ENCODE measurements around the gene ABCB8.
A peak's percentile ranks its signal among the peaks of the same experiment; 100 is the strongest.
"Not testable (repeated sequence)": the region's sequence is repeated elsewhere in the genome, so short reads cannot be mapped to it uniquely, and the experiment has no call there.

The ABCB8 gene

DNA sequence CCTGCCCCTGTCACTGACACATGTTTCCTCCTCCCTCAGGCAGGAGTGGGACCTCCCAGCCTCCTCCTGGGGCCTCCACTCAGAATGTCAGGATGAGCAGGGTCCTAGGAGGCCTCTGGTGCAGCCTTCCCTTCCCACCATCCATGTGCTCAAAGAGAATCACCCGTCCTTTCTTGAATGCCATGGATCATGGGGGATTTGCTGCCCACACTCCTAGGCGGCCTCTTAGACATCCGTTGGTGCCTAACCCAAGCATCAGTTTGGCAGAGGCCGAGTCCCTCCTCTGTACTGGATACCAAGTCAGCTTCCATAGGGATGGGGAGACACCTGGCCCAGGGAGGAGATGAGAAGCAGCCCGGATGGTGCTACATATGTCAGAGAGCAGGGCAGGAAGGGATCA is 30.4 kb upstream of the ABCB8 start:
- DNase-seq (ENCODE audit: low read depth in 1 of 2, low spot score in 1 of 2): no peak

DNA sequence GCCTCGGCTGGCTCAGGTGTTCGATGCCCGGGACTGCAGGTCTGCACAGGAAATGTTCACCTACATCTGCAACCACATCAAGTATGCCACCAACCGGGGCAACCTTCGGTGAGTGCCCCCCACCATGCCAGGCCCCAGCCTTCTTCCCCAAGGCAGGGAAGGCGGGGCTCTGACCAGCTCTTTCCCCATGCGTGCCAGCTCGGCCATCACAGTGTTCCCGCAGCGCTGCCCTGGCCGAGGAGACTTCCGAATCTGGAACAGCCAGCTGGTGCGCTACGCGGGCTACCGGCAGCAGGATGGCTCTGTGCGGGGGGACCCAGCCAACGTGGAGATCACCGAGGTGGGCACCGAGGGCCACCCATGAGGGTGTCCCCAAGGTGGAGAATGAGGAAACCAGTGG is 29.9 kb upstream of the ABCB8 start:
- DNase-seq (ENCODE audit: low read depth in 1 of 2, low spot score in 1 of 2): no peak

DNA sequence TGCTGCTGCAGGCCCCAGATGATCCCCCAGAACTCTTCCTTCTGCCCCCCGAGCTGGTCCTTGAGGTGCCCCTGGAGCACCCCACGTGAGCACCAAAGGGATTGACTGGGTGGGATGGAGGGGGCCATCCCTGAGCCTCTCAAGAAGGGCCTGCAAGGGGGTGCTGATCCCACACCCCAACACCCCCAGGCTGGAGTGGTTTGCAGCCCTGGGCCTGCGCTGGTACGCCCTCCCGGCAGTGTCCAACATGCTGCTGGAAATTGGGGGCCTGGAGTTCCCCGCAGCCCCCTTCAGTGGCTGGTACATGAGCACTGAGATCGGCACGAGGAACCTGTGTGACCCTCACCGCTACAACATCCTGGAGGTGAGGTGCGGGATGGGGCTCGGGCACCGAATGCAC is 29.2 kb upstream of the ABCB8 start:
- no peak for DNase-seq (ENCODE audit: low read depth in 1 of 2, low spot score in 1 of 2)

DNA sequence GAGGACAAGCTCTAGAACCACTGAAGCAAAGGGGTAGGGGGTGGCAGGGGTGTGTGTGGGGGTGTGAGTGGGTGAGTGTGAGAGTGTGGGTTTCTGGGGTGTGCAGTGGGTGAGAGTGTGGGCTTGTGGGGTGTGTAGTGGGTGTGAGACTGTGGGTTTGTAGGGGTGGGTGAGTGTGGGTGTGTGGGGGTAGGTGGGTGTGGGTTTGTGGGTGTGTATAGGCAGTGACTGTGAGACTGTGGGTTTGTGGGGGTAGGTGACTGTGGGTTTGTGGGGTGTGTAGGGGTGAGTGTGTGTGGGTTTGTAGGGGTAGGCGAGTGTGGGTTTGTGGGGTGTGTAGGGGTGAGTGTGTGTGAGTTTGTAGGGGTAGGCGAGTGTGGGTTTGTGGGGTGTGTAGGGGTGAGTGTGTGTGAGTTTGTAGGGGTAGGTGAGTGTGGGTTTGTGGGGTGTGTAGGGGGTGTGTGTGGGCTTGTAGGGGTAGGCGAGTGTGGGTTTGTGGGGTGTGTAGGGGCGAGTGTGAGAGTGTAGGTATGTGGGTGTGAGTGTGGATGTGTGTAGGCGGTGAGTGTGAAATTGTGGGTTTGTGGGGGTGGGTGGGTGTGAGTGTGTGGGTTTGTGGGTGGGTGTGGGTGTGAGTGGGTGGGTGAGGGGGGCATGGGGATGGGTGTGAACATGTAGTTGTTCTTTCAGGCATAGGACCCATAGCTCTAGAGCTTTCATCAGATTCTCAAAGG is 28.6 kb upstream of the ABCB8 start:
- no peak for DNase-seq (ENCODE audit: low read depth in 1 of 2, low spot score in 1 of 2)

DNA sequence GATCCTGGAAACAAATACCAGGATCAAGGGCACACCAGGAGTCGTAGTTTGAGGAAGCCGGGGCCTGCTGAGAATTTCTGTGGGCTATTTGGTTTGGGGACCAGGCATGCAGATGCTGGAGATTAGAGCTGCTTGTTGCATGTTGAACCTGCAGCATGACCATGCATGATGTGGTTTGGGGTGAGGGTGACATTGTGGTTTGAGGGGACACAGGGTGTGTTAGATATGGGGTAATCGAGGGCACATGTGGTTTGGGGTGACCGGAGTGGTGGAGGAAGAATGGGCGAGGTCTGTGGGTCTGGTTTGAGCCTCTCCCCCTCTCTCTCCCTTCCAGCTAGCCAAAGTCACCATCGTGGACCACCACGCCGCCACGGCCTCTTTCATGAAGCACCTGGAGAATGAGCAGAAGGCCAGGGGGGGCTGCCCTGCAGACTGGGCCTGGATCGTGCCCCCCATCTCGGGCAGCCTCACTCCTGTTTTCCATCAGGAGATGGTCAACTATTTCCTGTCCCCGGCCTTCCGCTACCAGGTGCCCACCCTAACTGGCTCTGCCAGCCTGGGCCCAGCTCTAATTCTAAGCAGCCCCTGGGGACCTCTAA is 27.3 kb upstream of the ABCB8 start:
- no peak for DNase-seq (ENCODE audit: low read depth in 1 of 2, low spot score in 1 of 2)

DNA sequence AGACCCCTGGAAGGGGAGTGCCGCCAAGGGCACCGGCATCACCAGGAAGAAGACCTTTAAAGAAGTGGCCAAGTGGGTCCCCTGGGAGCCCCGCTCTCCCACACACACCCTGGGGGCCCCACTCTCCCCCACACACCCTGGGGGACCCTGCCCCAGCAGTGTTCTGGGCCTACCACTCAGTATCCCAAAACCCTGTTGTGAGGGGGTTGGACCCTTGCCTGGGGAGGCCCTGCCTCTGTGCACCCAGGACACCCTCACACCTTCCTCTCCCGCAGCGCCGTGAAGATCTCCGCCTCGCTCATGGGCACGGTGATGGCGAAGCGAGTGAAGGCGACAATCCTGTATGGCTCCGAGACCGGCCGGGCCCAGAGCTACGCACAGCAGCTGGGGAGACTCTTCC is 26.7 kb upstream of the ABCB8 start:
- DNase-seq (ENCODE audit: low read depth in 1 of 2, low spot score in 1 of 2): no peak

DNA sequence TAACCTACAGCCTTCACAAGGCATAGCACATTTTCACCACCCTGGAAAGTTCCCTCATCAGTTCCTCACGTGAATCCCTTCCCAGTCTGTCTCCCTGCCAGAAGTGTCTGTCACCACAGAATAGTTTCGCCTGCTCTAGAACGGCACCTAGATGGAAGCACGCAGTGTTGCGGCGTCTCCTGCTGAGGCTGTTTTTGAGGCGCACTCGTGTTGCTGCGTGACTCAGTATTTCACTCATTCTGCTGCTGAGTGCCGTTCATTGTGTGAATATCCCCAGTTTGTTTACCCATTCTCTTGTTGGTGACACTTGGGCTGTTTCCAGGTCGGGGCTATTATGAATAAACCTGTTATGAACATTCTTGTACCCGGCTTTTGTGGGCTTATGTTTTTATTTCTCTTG is 24.7 kb upstream of the ABCB8 start:
- no peak for DNase-seq (ENCODE audit: low read depth in 1 of 2, low spot score in 1 of 2)

DNA sequence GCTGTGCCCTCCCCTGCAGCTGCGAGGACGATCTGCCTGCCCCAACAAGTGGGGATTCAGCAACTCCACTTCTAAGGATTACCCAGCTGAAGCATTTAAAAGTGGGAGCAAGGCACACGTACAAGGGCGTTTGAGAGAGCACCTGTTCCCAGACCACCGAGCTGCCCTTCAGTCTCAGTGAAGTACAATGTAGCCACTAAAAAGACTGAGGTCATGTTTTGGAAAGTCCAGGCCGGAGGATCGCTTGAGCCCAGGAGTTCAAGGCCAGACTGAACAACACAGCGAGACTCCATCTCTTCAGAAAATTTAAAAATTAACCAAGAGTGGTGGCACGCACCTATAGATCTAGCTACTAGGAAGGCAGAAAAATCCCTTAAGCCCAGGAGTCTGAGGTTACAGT is 22.7 kb upstream of the ABCB8 start:
- DNase-seq (ENCODE audit: low read depth in 1 of 2, low spot score in 1 of 2): no peak

DNA sequence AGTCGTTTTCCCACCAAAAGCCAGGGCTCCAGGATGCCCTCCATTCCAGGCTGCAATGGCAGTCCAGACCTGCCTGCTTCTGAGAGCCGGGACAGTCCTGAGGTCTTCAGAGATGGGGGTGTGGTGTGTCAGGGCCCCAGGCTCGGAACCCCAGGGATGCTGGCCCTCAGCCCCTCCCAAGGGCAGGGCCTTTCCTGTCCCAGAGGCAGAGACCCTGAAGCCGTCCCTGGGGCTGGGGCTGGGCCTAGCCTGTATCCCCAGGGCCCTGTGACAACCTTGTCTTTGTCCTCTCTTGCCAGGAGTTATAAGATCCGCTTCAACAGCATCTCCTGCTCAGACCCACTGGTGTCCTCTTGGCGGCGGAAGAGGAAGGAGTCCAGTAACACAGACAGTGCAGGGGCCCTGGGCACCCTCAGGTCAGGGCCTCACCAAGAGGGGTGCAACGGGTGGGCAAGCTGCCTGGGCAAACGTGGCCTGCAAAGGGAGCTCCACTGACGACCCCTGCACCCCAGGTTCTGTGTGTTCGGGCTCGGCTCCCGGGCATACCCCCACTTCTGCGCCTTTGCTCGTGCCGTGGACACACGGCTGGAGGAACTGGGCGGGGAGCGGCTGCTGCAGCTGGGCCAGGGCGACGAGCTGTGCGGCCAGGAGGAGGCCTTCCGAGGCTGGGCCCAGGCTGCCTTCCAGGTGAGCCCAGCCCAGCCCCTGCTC is 21.5 kb upstream of the ABCB8 start:
- DNase-seq (ENCODE audit: low read depth in 1 of 2, low spot score in 1 of 2): no peak

DNA sequence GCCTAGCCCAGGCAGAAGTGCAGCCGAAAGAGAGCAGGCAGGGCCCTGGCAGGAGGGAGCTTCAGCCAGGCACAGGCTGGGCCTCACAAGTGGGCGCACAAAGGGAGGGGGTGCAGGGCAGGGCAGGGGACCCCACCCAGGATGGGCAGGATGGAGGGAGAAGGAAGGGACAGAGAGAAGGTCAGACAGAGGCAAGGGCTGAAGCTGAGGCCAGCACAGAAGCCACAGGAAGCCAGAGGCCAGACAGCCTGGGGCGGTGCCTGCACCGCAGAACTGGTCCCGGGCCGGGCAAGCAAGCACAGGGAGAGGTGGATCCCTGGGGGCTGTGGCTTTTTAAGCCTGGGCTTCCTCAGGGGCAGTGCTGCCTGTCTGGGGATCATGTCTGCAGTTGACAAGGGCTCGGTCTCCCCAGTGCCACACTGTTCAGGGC is 20.8 kb upstream of the ABCB8 start:
- DNase-seq (ENCODE audit: low read depth in 1 of 2, low spot score in 1 of 2): no peak

DNA sequence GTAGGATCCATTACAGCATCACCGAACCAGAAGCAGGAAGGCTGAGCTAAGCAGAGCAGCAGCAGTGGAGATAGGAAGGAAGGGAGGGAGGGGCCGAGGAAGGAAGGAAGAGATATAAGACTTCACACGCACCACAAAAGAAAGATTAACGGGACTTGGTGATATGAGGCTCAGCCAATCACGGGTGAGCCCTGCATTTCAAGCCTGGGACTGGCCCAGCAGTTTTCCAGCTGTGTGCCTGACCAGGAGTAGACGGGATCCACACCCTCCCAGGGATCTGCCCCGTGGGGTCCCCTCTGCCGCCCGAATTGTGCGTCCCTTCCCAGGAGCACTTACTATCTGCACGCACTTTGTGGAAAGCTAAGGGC is 20.1 kb upstream of the ABCB8 start:
- DNase-seq (ENCODE audit: low read depth in 1 of 2, low spot score in 1 of 2): no peak

DNA sequence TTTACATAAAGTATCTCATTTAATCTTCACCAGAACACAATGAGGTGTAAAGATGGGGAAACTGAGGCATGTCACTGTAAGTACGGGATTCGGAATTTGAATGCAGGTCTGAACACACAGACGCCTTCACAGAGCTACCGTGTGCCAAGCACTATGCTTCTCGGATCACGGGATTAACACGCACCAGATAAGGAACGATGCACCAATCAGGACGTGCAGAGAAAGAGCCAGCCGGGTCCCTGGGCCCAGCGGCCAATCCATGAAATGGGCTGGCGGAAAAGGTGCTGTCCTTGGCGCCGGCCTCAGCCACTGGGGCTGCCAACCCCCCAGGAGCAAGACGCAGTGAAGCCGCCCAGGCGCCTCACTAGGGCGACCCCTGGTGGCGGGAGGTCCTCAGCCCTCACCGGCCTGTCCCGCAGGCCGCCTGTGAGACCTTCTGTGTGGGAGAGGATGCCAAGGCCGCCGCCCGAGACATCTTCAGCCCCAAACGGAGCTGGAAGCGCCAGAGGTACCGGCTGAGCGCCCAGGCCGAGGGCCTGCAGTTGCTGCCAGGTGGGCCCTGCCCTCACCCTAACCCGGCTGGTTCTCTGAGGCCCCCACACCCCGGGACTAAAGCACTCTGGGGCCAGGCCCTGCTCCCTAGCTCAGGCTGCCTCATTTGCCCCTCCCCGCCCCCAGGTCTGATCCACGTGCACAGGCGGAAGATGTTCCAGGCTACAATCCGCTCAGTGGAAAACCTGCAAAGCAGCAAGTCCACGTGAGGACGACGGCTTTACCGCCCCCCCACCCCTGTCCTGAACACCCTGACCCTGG is 19.5 kb upstream of the ABCB8 start:
- peak; percentile 58 to 80 for DNase-seq (ENCODE audit: low read depth in 1 of 2, low spot score in 1 of 2)

DNA sequence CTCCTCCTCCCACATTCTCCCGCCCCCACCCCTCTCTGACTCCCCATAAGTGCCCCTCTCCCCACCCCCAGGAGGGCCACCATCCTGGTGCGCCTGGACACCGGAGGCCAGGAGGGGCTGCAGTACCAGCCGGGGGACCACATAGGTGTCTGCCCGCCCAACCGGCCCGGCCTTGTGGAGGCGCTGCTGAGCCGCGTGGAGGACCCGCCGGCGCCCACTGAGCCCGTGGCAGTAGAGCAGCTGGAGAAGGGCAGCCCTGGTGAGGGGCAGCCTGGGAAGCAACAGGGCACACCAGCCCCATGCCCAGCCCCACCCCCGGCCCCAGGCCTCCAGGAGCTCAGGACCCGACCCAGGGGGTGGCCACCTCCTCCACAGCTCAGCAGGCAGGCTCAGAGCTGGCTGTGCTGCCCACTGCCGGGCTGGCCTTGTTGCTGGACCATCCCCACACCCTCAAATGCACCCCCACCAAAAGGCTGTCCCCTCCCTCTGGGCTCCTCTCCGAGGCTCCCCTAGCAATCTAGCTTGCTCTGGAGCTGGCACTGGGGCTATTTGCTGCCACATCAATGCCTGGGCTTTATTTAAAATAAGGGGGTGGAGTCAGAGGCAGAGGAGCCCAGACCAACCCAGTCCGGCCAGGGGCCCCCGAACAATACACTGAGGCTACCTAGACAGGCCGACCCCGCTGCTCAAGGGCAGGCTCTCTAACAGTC is 18.8 kb upstream of the ABCB8 start:
- no peak for DNase-seq (ENCODE audit: low read depth in 1 of 2, low spot score in 1 of 2)

DNA sequence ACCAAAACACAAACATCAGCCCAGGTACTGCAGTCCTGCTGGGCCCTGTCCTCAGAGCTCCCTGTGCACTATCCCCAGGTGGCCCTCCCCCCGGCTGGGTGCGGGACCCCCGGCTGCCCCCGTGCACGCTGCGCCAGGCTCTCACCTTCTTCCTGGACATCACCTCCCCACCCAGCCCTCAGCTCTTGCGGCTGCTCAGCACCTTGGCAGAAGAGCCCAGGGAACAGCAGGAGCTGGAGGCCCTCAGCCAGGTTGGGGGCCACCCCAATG is 18.3 kb upstream of the ABCB8 start:
- no peak for DNase-seq (ENCODE audit: low read depth in 1 of 2, low spot score in 1 of 2)

DNA sequence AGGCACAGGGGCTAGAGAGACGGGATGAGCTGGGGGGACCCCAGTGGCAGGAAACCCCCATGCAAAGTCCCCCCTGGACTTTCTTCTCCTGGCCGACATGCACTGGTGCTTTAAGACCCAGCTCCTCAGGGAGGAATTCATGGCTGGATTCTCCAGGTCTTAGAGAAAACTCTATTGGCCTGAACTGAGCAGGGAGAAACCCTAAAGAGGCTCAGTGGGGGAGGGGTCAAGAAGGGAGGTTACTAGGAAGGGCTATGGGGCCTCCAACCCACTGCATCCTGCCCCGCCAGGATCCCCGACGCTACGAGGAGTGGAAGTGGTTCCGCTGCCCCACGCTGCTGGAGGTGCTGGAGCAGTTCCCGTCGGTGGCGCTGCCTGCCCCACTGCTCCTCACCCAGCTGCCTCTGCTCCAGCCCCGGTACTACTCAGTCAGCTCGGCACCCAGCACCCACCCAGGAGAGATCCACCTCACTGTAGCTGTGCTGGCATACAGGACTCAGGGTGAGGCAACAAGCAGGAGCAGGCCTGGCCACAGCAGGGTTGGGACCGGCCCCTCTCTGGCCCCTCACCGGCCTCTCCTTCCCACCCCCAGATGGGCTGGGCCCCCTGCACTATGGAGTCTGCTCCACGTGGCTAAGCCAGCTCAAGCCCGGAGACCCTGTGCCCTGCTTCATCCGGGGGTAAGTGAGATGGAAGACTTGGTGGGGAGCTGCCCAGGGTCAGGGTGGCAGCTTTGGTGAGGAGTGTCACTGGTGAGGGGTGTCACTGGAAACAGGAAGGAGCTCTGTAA is 17.7 kb upstream of the ABCB8 start:
- DNase-seq (ENCODE audit: low read depth in 1 of 2, low spot score in 1 of 2): no peak

DNA sequence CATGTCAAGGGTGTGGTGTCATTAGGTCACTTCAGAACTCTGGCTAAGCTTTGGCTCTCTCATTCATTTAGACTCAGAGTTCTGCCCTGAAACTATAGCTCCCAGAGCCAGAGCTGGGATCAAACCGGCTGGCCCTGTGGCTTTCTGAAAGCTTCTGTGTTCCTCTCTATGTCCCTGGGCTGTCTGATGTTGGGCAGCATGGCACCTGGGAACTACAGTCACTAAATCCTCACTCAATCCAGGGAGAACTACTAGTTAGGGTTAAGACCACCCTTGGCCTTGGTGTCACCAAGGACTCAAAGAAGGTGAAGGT is 17.2 kb upstream of the ABCB8 start:
- DNase-seq (ENCODE audit: low read depth in 1 of 2, low spot score in 1 of 2): no peak

DNA sequence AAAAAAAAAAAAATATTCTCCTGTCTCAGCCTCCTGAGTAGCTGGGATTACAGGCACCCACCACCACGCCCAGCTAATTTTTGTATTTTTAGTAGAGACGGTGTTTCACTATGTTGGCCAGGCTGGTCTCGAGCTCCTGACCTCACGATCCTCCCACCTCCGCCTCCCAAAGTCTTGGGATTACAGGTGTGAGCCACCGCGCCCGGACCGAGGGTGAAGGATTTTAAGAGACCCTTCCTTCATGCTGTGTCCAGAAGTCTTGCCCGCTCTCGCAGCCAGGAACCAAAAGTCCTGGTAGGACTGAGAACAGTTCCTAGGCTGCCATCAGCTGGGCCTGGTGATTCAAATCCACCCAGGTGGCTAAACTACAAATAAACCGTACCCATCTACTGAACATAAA is 16.6 kb upstream of the ABCB8 start:
- not testable (repeated sequence) for DNase-seq (ENCODE audit: low read depth in 1 of 2, low spot score in 1 of 2)

DNA sequence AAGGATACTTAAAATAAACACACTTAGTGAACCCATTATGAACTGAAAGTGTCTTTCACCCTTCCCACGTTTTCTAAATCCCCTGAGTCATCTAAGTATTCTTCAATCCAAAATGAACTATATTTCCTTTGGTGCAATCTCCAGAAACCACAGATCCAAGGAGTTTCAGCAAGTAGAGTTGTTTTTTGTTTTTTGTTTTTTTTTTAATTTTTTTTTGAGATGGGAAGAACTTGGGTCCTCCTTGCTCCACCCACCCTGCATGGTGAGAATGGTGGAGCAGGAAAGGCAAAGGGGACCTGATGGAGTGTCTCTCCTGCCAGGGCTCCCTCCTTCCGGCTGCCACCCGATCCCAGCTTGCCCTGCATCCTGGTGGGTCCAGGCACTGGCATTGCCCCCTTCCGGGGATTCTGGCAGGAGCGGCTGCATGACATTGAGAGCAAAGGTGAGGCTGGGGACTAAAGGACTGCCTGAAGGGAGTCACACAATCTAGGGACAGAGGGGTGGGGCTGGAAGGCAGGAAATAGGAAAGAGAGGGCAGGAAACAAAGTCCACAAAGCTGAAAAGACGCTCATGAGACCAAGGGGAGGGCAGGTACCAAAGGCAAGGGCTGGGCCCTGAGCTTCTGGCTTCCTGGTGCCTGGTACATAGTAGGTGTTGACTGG is 16.1 kb upstream of the ABCB8 start:
- no peak for DNase-seq (ENCODE audit: low read depth in 1 of 2, low spot score in 1 of 2)

DNA sequence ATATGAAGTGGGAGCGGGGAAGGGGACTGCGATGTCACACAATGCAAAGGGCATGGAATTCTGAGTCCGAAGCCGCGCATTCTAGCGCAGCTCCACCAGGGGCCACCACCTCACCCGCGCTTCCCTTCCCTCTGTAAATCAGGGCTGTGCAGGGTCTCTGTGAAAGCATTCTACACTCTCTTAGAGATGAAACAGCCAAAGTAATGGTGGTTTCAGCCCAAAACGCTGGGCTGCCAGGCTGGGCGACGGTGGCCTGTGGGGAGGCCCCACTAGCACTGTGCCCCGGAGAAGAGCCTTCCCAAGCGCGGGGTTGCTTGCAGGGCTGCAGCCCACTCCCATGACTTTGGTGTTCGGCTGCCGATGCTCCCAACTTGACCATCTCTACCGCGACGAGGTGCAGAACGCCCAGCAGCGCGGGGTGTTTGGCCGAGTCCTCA is 15.3 kb upstream of the ABCB8 start:
- no peak for DNase-seq (ENCODE audit: low read depth in 1 of 2, low spot score in 1 of 2)

DNA sequence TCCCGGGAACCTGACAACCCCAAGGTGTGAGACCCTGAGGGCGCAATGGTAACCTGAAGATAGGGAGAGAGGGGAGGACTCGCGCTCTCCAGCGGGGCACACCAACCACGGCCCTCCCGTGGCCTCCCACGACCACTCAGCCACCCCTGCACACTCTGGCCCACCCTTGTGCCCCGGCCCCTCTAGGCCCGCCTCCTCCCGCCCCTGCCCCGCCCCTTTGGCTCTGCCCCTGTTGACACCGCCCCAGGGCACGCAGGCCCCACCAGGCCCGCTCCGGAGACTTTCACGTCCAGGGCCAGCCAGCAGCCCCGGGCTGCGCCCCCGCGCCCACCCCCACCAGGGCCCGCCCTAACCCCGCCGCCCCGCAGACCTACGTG is 14.9 kb upstream of the ABCB8 start:
- DNase-seq (ENCODE audit: low read depth in 1 of 2, low spot score in 1 of 2): no peak

Data from stimulated activated CD4-positive, alpha-beta T cell treated with anti-CD3 and anti-CD28 coated beads, Interleukin-15, amount 100 ng/mL, for 1 hour (primary cell).